Raji (cell line): ENCODE results near the gene FRY.

Experiments
- POLR2A ChIP-seq: IDR thresholded peaks from 2 replicates; pipeline ENCODE4 v1.6.1; 2011; ENCODE audit warnings: low read depth, low read length, control low read depth; ENCODE audit not compliant: insufficient read depth

The FRY gene

GRCh38 chr13:32031025-32031814, at the start of gene FRY:
Gene FRY, plus strand, starts transcription at chr13:32031774. Its CDS starts 22 bp downstream, at chr13:32031796.
- TF ChIP-seq POLR2A, result peak; percentile 44

- no peak for TF ChIP-seq POLR2A
Observed at GRCh38 chr13:31982124-31982523, 49.5 kb upstream of the FRY start.

DNA sequence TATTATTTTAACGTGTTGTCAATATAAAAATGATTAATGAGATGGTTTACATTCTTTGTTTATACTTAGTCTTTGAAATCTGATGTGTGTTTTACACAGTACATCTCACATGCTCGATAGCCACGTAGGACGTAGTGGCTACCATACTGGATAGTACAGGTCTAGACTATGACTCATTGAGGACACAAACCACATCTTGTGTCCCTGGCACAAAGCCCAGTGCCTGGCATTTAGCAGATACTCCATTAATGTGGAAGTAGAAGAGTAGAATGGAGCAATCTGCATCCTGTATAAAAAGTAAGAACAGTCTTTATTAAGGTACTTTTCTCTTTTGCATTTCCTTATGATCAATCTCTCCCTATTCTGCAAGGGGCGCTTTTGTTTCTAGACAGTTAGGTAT, 49.0 kb upstream of the FRY start:
- TF ChIP-seq POLR2A, result no peak

DNA sequence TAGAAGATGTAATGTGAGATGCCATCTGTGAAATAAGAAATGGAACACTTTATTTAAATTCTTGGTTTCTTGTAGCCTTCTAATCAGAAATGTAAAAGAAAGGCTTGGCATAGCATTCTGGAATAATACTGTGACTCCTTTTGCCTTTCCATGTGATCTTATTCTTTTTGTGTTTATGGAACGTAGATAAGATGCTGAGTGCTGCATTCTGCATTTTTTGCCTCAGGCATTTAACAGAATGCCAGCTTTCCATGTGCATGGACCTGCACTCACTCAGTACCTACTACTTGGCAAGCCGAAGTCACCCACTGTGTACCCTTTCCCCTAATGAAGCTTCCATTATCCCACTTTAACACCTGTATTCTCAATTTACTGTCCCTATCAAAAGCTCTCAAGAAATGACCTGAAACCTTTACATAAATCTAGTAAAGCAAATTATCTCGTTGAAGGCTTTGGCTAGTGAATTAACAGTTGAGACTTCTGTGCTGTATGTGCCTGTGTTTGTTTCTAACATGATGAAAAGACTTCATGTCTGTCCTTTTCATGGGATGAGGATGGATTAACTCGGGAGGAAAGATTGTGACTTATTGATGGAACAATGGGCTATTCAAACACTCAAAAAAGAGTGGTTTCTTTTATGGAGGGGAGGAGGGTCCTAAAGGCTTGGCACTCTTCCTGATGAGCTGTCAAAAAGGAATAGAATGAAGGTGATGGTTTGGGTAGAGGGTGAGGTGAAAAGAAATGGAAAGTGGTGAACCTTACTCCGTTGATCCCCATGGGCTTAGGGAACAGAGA, 44.7 kb upstream of the FRY start:
- no peak for TF ChIP-seq POLR2A

GRCh38 chr13:31987535-31988170, 43.9 kb upstream of the FRY start:
- TF ChIP-seq POLR2A, result no peak

- TF ChIP-seq POLR2A, result no peak
Observed at GRCh38 chr13:31996601-31997000, 35.0 kb upstream of the FRY start.

- no peak for TF ChIP-seq POLR2A
Observed at GRCh38 chr13:31997641-31998040, 33.9 kb upstream of the FRY start.

DNA sequence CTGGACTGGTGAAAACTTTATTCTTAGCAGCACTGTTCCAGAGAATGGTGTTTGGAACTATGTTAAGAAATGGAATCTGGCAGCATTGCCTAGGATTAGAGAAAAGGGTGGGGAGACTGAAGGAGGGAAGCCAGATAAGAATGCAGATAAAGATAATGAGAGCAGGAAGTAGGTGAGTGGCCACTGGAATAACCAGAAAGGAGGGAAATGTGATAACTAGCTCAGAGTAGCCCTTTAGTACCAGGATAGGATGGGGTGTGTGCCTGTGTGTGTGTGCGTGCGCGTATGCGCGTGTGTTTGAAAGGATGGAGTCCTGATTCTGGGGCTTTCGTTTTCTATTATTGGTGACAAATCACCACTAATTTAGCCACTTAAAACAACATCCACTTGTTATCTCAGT, 33.4 kb upstream of the FRY start:
- TF ChIP-seq POLR2A, result no peak

DNA sequence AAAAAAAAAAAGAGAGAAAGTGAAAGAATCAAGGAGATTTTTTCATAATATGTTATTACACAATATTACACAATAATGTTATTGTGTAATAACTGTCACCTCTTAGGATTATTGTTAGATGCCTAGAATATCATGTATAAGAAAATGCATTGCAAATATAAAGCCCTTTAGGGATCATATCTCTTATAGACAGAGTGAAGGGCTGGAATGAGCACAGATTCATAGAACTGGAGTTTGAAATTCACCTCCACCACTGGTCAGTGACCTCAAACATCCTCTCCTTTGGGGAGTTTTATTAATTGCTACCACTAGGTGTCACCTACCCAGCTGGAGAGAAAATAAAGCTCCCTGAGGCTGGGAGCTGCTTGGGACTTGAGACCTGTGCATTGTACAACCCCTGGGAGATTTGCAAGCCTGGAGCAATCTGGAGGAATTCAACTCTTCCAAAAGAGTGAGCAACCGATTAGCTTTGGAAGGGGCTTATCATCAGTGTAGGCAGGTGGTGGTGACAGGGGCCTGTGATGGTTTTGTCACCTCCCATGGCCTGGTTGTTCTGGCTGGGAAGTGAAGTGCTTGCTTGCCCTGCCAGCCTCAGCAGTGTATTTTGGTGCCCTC, 30.3 kb upstream of the FRY start:
- no peak for TF ChIP-seq POLR2A

- no peak for TF ChIP-seq POLR2A
Observed at GRCh38 chr13:32001769-32002168, 29.8 kb upstream of the FRY start.

GRCh38 chr13:32002873-32003272, 28.7 kb upstream of the FRY start:
- no peak for TF ChIP-seq POLR2A

GRCh38 chr13:32007494-32007893, 24.1 kb upstream of the FRY start:
- no peak for TF ChIP-seq POLR2A

DNA sequence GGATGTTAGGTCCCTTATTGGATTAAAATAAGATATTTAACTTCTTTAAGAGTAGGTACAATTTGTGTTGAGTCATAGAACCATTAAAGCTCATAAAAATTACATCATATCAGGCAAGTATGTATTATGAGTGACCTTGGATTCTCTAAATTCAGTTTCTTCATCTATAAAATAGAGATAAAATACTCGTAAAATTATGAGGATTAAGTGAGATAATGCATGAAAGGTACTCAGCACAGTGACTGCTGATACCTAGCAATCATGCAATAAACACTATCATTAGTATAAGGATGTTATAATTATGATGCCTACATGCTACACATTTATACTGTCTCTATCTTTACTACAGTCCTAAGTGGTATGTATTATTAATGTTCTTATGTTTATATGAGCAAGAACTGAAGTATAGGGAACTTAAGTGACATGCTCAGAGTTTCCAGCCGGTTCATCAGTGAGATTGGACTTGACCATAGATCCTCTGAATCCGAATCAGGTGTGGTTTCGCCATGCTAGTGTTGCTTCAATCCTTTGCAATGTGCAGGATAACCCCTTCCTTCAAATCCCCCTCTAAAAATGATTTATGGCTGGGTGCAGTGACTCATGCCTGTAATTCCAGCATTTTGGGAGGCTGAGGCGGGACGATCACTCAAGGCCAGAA, 22.9 kb upstream of the FRY start:
- no peak for TF ChIP-seq POLR2A

DNA sequence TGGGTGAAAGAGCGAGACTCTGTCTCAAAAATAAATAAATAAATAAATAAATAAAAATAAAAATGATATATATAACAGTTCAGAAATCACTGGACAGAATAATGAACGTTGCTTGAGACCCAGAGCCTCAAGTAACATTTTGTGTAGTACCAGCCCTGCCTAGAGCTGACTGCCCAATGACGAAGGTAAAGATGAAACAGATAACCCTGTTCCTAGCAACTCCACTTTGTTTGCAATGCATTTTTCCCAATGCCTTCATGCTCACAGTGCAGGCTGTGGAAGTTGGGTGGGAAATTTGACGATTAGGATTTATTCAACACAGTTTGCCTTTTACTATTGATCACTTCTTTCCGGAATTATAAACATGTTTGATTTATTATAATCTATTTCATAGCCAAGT, 22.2 kb upstream of the FRY start:
- TF ChIP-seq POLR2A, result no peak

DNA sequence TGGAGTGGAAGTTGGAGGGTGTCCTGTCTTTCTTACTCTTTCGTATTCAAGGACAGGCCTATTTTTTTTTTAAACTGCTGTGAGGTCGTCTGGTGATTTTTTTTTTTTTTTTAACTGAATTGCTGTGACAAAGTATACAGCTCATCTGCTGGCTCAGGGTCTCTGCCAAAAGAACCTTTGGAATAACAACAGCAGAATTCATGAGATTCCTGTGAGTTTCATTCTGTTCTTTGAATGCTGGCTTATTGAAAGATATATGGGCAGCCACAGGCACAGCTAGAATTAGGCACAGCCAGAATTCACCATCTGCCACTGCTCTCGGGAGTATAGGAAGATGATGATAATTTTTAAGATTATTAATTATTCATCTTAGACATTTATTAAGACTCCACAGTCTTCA, 21.4 kb upstream of the FRY start:
- no peak for TF ChIP-seq POLR2A
